Measurements from ENCODE around the gene EVX2. TPM values are rescaled to one million over a fixed set of nuclear protein-coding genes. Genes with fewer than 3 reads are reported as not detected.

EVX2 gene
- total RNA-seq, 4 donors from 2014 or later: not detected

GRCh38 chr2:176093145-176093897 is 9.6 kb upstream of the EVX2 start:
- H3K27me3 ChIP-seq: peaks cover 100% of the 10 kb centered on the region

GRCh38 chr2:176092270-176093144 is 8.7 kb upstream of the EVX2 start, which contains the start of gene HOXD13:
Gene HOXD13, plus strand, starts transcription at chr2:176092721. Its CDS starts 170 bp downstream, at chr2:176092891.
- TF ChIP-seq CTCF (IDR thresholded peaks at IDR 0.05) (no peak), POLR2AphosphoS5 (IDR thresholded peaks at IDR 0.05) (no peak), POLR2A (IDR thresholded peaks at IDR 0.05) (no peak), EP300 (IDR thresholded peaks at IDR 0.05) (no peak)
- Histone ChIP-seq H3K4me1 (peaks cover 42% of the 10 kb centered on the region), H3K36me3 (no peaks in the 10 kb centered on the region), H3K27ac (no peak within 1 kb of the TSS), H3K9me3 (no peaks in the 10 kb centered on the region), H3K4me3 (peak within 1 kb of the TSS; percentile 46), H3K27me3 (peaks cover 100% of the 10 kb centered on the region)
- 0% methylated on average over 14 of the region's 95 CpGs for WGBS
- peak in 1 of 2 donors; percentile 34 for DNase-seq (ENCODE audit: low spot score in 2 of 2)

More at GRCh38 chr2:176093145-176093897, 9.6 kb upstream of the EVX2 start:
- peak in 1 of 2 donors; percentile 59 for DNase-seq (ENCODE audit: low spot score in 2 of 2)
- H3K27ac ChIP-seq: no peak overlapping the region
- H3K9me3 ChIP-seq: no peaks in the 10 kb centered on the region
- TF ChIP-seq CTCF (IDR thresholded peaks at IDR 0.05) (no peak), POLR2A (IDR thresholded peaks at IDR 0.05) (no peak), POLR2AphosphoS5 (IDR thresholded peaks at IDR 0.05) (no peak), EP300 (IDR thresholded peaks at IDR 0.05) (no peak)
- 15% methylated on average over 8 of the region's 53 CpGs for whole genome bisulfite sequencing
- peaks cover 44% of the 10 kb centered on the region for H3K4me1 ChIP-seq
- no peaks in the 10 kb centered on the region for H3K36me3 ChIP-seq
- H3K4me3 ChIP-seq: peak overlapping the region; percentile 46

GRCh38 chr2:176091329-176092258 is 7.8 kb upstream of the EVX2 start:
- no peak for TF ChIP-seq POLR2AphosphoS5 (IDR thresholded peaks at IDR 0.05)
- TF ChIP-seq POLR2A (IDR thresholded peaks at IDR 0.05): no peak
- TF ChIP-seq EP300 (IDR thresholded peaks at IDR 0.05): no peak
- no peak for TF ChIP-seq CTCF (IDR thresholded peaks at IDR 0.05)
- H3K4me3 ChIP-seq: no peak overlapping the region
- no peaks in the 10 kb centered on the region for H3K36me3 ChIP-seq
- peak in 1 of 2 donors; percentile 50 for DNase-seq (ENCODE audit: low spot score in 2 of 2)
- H3K27me3 ChIP-seq: peaks cover 100% of the 10 kb centered on the region
- WGBS: 12% methylated on average over 24 of the region's 31 CpGs
- no peak overlapping the region for H3K27ac ChIP-seq
- H3K4me1 ChIP-seq: peaks cover 32% of the 10 kb centered on the region
- H3K9me3 ChIP-seq: no peaks in the 10 kb centered on the region

GRCh38 chr2:176090862-176091261 is 7.1 kb upstream of the EVX2 start:
- WGBS: 38% methylated on average over 5 of the region's 5 CpGs
- no peaks in the 10 kb centered on the region for H3K36me3 ChIP-seq
- H3K27ac ChIP-seq: no peak overlapping the region
- H3K9me3 ChIP-seq: no peaks in the 10 kb centered on the region
- peaks cover 36% of the 10 kb centered on the region for H3K4me1 ChIP-seq
- no peak for DNase-seq (ENCODE audit: low spot score in 2 of 2)
- TF ChIP-seq POLR2AphosphoS5 (IDR thresholded peaks at IDR 0.05): no peak
- no peak for TF ChIP-seq POLR2A (IDR thresholded peaks at IDR 0.05)
- no peak for TF ChIP-seq CTCF (IDR thresholded peaks at IDR 0.05)
- no peak for TF ChIP-seq EP300 (IDR thresholded peaks at IDR 0.05)
- H3K4me3 ChIP-seq: no peak overlapping the region
- peaks cover 100% of the 10 kb centered on the region for H3K27me3 ChIP-seq

Measured in suprapubic skin (tissue), 4 donors.